Activated CD8-positive, alpha-beta T cell treated with anti-CD3 and anti-CD28 coated beads for 36 hours (primary cell): ENCODE data around the gene RIN1. TPM values are rescaled to one million over a fixed set of nuclear protein-coding genes. Genes with fewer than 3 reads are reported as not detected.
A peak's percentile ranks its signal among the peaks of the same experiment; 100 is the strongest.

Experiments
- ATAC-seq: fragments of 200-7000 bp; cut with Tn5 transposase; one replicate; pipeline ENCODE4 v1.10.0; 2021; ENCODE audit warnings: mild to moderate bottlenecking, moderate library complexity
- CTCF ChIA-PET: fragments of 350-600 bp; sonication (Branson Sonifier 250); formaldehyde crosslinking; loops from one replicate; lab custom pipeline; 2021; ENCODE audit warnings: antibody characterized with exemption; lab: Charles Lee
- POLR2A ChIA-PET: fragments of 350-600 bp; sonication (Branson Sonifier 250); formaldehyde crosslinking; loops from one replicate; lab custom pipeline; 2021; ENCODE audit warnings: antibody characterized with exemption; lab: Charles Lee
- DNase-seq: peaks from one replicate; pipeline ENCODE4 v3.0.0-alpha.2; 2020
- H3K27ac Mint-ChIP-seq: one replicate; pipeline ENCODE4 v1.8.0; 2021; ENCODE audit warnings: mild to moderate bottlenecking, mixed read lengths
- H3K27me3 Mint-ChIP-seq: one replicate; pipeline ENCODE4 v1.8.0; 2021; ENCODE audit warnings: mixed read lengths
- H3K36me3 Mint-ChIP-seq: one replicate; pipeline ENCODE4 v1.8.0; 2021; ENCODE audit warnings: low read depth, mixed read lengths
- H3K4me1 Mint-ChIP-seq: one replicate; pipeline ENCODE4 v1.8.0; 2021; ENCODE audit warnings: low read depth, mixed read lengths
- H3K4me3 Mint-ChIP-seq: one replicate; pipeline ENCODE4 v1.8.0; 2021; ENCODE audit warnings: mild to moderate bottlenecking, moderate library complexity, mixed read lengths
- H3K9me3 Mint-ChIP-seq: one replicate; pipeline ENCODE4 v1.8.0; 2021; ENCODE audit warnings: mixed read lengths
- intact Hi-C: fragments of 100-400 bp; cut with micrococcal nuclease; formaldehyde crosslinking; loops from one replicate; pipeline ENCODE4 v1.10.0; 2022
- total RNA-seq, 2 experiments: library from RNA; stranded (reverse); gene quantifications; one replicate each; pipeline ENCODE4 v1.2.3, GENCODE V29; 2021
- TF ChIP-seq, protein P1 (sequence below): fragments of 200-600 bp; IDR thresholded peaks from one replicate; pipeline ENCODE4 v1.8.0; 2022; ENCODE audit warnings: antibody characterized with exemption, mild to moderate bottlenecking

The RIN1 gene
- total RNA-seq, 2 experiments from 2014 or later: 1.1 to 1.6 TPM

DNA sequence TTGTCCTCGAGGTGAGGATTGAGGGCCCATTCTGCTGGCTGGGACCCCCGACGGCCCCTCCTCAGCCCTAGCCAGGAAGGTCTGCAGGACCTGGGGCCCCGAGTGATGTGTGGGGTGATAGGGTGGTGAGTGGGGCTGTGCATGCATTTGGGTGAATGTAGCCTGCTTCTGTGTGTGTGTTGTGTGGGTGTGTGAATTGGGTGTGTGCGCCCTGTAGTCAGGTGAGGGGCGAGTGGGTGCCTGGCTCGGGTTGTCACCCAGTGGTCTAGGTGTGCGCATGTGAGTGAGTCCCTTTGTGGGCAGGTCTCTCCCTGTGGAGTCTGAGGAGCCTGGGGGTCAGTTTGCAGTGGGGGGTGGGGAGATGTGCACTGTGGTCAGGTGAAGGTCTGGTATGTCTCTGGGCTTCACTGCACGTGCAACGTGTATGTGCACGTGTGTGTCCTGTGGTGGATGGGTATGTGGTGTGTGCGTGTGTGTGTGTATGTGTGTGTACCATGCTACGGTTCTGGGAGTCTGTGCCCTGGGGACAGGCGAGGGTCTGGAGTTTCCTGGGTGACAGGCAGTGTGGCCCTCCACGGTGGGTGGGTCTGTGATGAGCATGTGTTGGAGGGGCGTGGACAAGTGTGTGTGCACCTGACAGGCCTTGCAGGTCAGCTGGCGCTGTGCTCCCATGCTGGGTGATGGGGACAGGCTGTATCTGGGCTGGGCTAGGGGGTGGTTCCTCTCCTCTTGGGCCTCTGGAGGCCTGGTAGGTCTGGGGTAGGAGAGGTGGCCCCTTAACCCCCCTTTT is 43.5 kb downstream of the RIN1 start:
- Mint-ChIP-seq H3K9me3 (no peaks in the 10 kb centered on the region), H3K27ac (no peak overlapping the region), H3K27me3 (peaks cover 17% of the 10 kb centered on the region), H3K36me3 (peaks cover 3% of the 10 kb centered on the region), H3K4me1 (peaks cover 20% of the 10 kb centered on the region), H3K4me3 (peak overlapping the region; percentile 28)
- ChIA-PET CTCF (no interaction called here), POLR2A (no interaction called here)
- ATAC-seq (no peak), DNase-seq (no peak)
- intact Hi-C loops: no loop called here
- TF ChIP-seq, protein P1, sequence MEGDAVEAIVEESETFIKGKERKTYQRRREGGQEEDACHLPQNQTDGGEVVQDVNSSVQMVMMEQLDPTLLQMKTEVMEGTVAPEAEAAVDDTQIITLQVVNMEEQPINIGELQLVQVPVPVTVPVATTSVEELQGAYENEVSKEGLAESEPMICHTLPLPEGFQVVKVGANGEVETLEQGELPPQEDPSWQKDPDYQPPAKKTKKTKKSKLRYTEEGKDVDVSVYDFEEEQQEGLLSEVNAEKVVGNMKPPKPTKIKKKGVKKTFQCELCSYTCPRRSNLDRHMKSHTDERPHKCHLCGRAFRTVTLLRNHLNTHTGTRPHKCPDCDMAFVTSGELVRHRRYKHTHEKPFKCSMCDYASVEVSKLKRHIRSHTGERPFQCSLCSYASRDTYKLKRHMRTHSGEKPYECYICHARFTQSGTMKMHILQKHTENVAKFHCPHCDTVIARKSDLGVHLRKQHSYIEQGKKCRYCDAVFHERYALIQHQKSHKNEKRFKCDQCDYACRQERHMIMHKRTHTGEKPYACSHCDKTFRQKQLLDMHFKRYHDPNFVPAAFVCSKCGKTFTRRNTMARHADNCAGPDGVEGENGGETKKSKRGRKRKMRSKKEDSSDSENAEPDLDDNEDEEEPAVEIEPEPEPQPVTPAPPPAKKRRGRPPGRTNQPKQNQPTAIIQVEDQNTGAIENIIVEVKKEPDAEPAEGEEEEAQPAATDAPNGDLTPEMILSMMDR: no peak

DNA sequence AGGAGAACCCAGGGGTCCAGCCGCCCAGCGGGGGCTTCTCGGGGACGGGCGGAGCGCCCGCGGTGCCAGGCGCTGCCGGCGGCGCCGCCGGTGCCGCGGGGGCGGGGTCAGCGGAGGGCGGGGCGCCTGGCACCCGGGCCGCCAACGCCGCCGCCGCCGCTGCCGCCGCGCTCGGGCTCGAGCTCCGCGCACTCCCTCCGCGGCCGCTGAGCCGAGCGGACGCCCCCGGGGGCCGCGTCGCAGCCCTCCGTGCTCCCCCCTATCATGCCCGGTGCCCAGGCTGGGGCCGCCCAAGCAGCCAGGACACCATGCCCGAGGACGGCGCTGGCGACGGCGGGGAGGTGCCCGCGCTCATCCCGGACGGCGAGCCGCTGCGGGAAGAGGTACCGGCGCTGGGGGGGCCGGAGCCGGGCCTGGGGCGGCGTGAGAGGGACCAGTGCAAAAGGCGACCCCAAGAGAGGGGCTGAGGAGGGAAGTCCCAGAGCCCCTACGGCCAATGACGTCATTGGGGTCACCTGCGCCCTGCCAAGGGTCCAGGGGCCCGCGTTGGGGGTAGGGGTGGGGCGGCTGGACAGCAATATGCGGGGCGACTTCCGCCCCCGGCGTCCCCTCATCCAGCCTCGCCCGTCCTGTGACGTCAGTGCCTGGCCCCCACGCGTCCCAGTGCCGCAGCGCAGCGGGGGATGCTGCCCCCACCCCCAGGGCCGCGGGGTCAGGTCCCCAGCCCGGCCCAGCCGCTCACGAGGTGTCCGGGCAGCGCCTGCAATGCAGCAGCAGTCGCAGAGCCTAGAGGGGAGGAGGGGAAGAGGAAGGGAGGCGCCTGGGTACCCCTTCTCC is 44.3 kb downstream of the RIN1 start, which contains the start of gene TMEM151A:
TSS of gene TMEM151A (plus strand) at position 189 of the 837 bp plus-strand sequence. CDS start at position 309, 120 bp downstream.
- Mint-ChIP-seq H3K4me1 (peaks cover 28% of the 10 kb centered on the region), H3K9me3 (no peaks in the 10 kb centered on the region), H3K4me3 (peak within 1 kb of the TSS; percentile 85), H3K27ac (no peak within 1 kb of the TSS), H3K36me3 (peaks cover 3% of the 10 kb centered on the region), H3K27me3 (peaks cover 17% of the 10 kb centered on the region)
- TF ChIP-seq, protein P1: no peak
- intact Hi-C loops: no loop called here
- ChIA-PET POLR2A (interaction anchor here (0.8 to 1.5 kb wide), 2 partner anchors 9 kb away, joined by 3 to 5 read pairs; no protein-coding TSS in a partner anchor), CTCF (interaction anchor here (1.0 to 2.1 kb wide), 4 partner anchors 10 to 126 kb away, joined by 3 to 13 read pairs (median 8); no protein-coding TSS in a partner anchor)
- ATAC-seq (no peak), DNase-seq (no peak)

DNA sequence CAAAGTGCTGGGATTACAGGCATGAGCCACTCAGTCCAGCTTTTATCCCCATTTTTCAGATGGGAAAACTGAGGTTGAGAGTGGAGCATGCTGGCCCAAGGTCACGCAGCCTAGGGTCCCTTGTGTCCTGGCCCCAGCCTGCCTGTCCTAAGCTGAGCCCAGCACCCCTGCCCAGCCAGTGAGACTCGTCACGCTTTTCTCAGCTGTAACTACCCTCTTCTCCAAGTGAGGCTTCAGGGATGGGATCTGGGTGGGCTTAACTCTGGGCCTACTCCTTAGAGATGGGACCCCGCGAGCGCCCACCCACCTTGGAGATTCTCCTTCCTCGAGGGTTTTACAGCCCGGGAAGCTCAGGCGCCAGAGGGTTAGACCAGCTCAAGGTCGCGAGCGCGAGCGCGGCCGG is 44.9 kb downstream of the RIN1 start:
- intact Hi-C loops: no loop called here
- H3K4me3 Mint-ChIP-seq: no peak overlapping the region
- DNase-seq (no peak), ATAC-seq (no peak)
- peaks cover 17% of the 10 kb centered on the region for H3K27me3 Mint-ChIP-seq
- POLR2A ChIA-PET: interaction anchor here (0.6 to 1.5 kb wide), 3 partner anchors 9 to 511 kb away, joined by 3 to 5 read pairs (median 5); partner anchors contain the start of gene AP5B1
- H3K27ac Mint-ChIP-seq: no peak overlapping the region
- TF ChIP-seq, protein P1: no peak
- CTCF ChIA-PET: interaction anchor here (1.0 to 2.1 kb wide), 5 partner anchors 9 to 127 kb away, joined by 3 to 13 read pairs (median 6); no protein-coding TSS in a partner anchor
- H3K4me1 Mint-ChIP-seq: peaks cover 31% of the 10 kb centered on the region
- no peaks in the 10 kb centered on the region for H3K9me3 Mint-ChIP-seq
- peaks cover 3% of the 10 kb centered on the region for H3K36me3 Mint-ChIP-seq

DNA sequence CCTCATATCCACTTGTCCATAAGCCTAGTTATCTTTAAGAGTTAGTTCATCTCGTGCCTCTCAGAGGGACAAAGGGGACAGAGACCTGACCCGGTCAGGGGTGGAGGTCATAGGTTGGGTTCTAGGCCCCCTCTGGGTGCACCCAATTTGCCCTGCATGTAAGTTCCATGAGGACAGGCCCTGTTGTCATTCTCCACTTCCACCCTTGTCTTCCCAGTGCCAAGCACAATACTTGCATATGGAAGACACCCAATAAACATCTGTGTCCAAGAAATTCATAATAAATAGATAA is 46.0 kb downstream of the RIN1 start:
- intact Hi-C loops: no loop called here

More for the DNA sequence above, 46.0 kb downstream of the RIN1 start:
- ChIA-PET CTCF (interaction anchor here (1.2 to 2.1 kb wide), 7 partner anchors 8 to 131 kb away, joined by 3 to 13 read pairs (median 6); no protein-coding TSS in a partner anchor), POLR2A (interaction anchor here (1.5 to 1.9 kb wide), 3 partner anchors 8 to 28 kb away, joined by 5 to 7 read pairs (median 6); partner anchors contain the start of gene RAB1B)
- Mint-ChIP-seq H3K27me3 (peaks cover 17% of the 10 kb centered on the region), H3K4me1 (peaks cover 31% of the 10 kb centered on the region), H3K9me3 (no peaks in the 10 kb centered on the region), H3K36me3 (peaks cover 3% of the 10 kb centered on the region), H3K27ac (no peak overlapping the region), H3K4me3 (peak overlapping the region; percentile 85)
- DNase-seq (no peak), ATAC-seq (no peak)
- TF ChIP-seq, protein P1: no peak
